Left ventricle myocardium inferior (tissue), 1 donor: ENCODE results near the gene LCN6. TPM values are rescaled to one million over a fixed set of nuclear protein-coding genes. Genes with fewer than 3 reads are reported as not detected.

Experiments used
- DNase-seq: peaks from one replicate; pipeline ENCODE4 v3.0.0-alpha.2; 2020
- H3K27ac ChIP-seq: fragments of 200-600 bp; replicated peaks from 2 replicates; pipeline ENCODE4 v1.8.0; 2021
- H3K27me3 ChIP-seq: fragments of 200-600 bp; 2 replicates; pipeline ENCODE4 v1.8.0; 2021; ENCODE audit warnings: low read depth
- H3K36me3 ChIP-seq: fragments of 200-600 bp; 2 replicates; pipeline ENCODE4 v1.8.0; 2021
- H3K4me1 ChIP-seq: fragments of 200-600 bp; 2 replicates; pipeline ENCODE4 v1.8.0; 2021
- H3K4me3 ChIP-seq: fragments of 200-600 bp; 2 replicates; pipeline ENCODE4 v1.8.0; 2021; ENCODE audit warnings: mild to moderate bottlenecking, moderate library complexity
- H3K9me3 ChIP-seq: fragments of 200-600 bp; replicated peaks from 2 replicates; pipeline ENCODE4 v1.8.0; 2021
- CTCF ChIP-seq: fragments of 200-600 bp; IDR thresholded peaks from 2 replicates; pipeline ENCODE4 v1.8.0; 2021; ENCODE audit warnings: antibody characterized with exemption, mild to moderate bottlenecking, borderline replicate concordance
- intact Hi-C: fragments of 100-400 bp; cut with micrococcal nuclease; formaldehyde crosslinking; loops from one replicate; pipeline ENCODE4 v1.11.0; 2022
- total RNA-seq: library from RNA; stranded (reverse); fragmentation: NEBNext Ultra II Directional; extraction: Animal tissue kit (Norgen Biotek cat#: 25700); gene quantifications from one replicate; pipeline ENCODE4 v1.2.1, GENCODE V29; 2021
- donor health status: DM: no; HTN: yes; CAD: no; lungs with severe emphysema.

Gene LCN6
- total RNA-seq, 1 donor from 2014 or later: 14.6 TPM

GRCh38 chr9:136743639-136744211 lies 4.6 kb downstream of the LCN6 start:
- peaks cover 49% of the 10 kb centered on the region for H3K4me1 ChIP-seq
- peak overlapping the region; percentile 61 for H3K4me3 ChIP-seq
- peaks cover 27% of the 10 kb centered on the region for H3K27me3 ChIP-seq
- H3K36me3 ChIP-seq: no peaks in the 10 kb centered on the region
- DNase-seq: no peak
- no peaks in the 10 kb centered on the region for H3K9me3 ChIP-seq
- no peak for TF ChIP-seq CTCF
- H3K27ac ChIP-seq: peak overlapping the region; percentile 86
- intact Hi-C loops: no loop called here

- H3K27me3 ChIP-seq: peaks cover 27% of the 10 kb centered on the region
- H3K4me3 ChIP-seq: peak within 1 kb of the TSS; percentile 61
- H3K27ac ChIP-seq: peak within 1 kb of the TSS; percentile 52
Observed at GRCh38 chr9:136742591-136743391, 5.5 kb downstream of the LCN6 start, which contains the start of gene LCN10. LCN10 (minus strand) TSS chr9:136742940; CDS start chr9:136742903, 37 bp downstream.

GRCh38 chr9:136741883-136742571 lies 6.3 kb downstream of the LCN6 start:
- intact Hi-C loops: no loop called here
- Histone ChIP-seq H3K4me3 (peak overlapping the region; percentile 61), H3K27me3 (peaks cover 27% of the 10 kb centered on the region), H3K36me3 (no peaks in the 10 kb centered on the region), H3K4me1 (peaks cover 36% of the 10 kb centered on the region), H3K9me3 (no peaks in the 10 kb centered on the region), H3K27ac (peak overlapping the region; percentile 52)
- TF ChIP-seq CTCF: no peak
- no peak for DNase-seq

More at GRCh38 chr9:136742591-136743391, 5.5 kb downstream of the LCN6 start, which contains the start of gene LCN10:
- intact Hi-C loops: no loop called here
- DNase-seq: no peak
- Histone ChIP-seq H3K36me3 (no peaks in the 10 kb centered on the region), H3K9me3 (no peaks in the 10 kb centered on the region), H3K4me1 (peaks cover 39% of the 10 kb centered on the region)
- TF ChIP-seq CTCF: peak; percentile 47

GRCh38 chr9:136740971-136741882 lies 7.1 kb downstream of the LCN6 start:
- no peak for TF ChIP-seq CTCF
- H3K27ac ChIP-seq: peak overlapping the region; percentile 52
- peak; percentile 61 for DNase-seq

GRCh38 chr9:136740491-136740890 lies 7.8 kb downstream of the LCN6 start:
- Histone ChIP-seq H3K27ac (no peak overlapping the region), H3K9me3 (no peaks in the 10 kb centered on the region), H3K4me1 (peaks cover 29% of the 10 kb centered on the region), H3K36me3 (no peaks in the 10 kb centered on the region), H3K27me3 (peaks cover 27% of the 10 kb centered on the region), H3K4me3 (no peak overlapping the region)
- TF ChIP-seq CTCF: no peak
- DNase-seq: no peak
- intact Hi-C loops: no loop called here

More at GRCh38 chr9:136740971-136741882, 7.1 kb downstream of the LCN6 start:
- H3K36me3 ChIP-seq: no peaks in the 10 kb centered on the region
- H3K9me3 ChIP-seq: no peaks in the 10 kb centered on the region
- H3K4me3 ChIP-seq: peak overlapping the region; percentile 61
- peaks cover 27% of the 10 kb centered on the region for H3K27me3 ChIP-seq
- H3K4me1 ChIP-seq: peaks cover 29% of the 10 kb centered on the region
- intact Hi-C loops: no loop called here
